DLD1 (cell line): ENCODE data around the gene TMPRSS11E.
"Not testable (repeated sequence)": the region's sequence is repeated elsewhere in the genome, so short reads cannot be mapped to it uniquely, and the experiment has no call there.

Experiments used
- in situ Hi-C: cut with HindIII; loops from 2 replicates; pipeline ENCODE4 v1.10.0; 2017; ENCODE audit warnings: low sequenced_read_pairs

TMPRSS11E gene, protein sequence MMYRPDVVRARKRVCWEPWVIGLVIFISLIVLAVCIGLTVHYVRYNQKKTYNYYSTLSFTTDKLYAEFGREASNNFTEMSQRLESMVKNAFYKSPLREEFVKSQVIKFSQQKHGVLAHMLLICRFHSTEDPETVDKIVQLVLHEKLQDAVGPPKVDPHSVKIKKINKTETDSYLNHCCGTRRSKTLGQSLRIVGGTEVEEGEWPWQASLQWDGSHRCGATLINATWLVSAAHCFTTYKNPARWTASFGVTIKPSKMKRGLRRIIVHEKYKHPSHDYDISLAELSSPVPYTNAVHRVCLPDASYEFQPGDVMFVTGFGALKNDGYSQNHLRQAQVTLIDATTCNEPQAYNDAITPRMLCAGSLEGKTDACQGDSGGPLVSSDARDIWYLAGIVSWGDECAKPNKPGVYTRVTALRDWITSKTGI

DNA sequence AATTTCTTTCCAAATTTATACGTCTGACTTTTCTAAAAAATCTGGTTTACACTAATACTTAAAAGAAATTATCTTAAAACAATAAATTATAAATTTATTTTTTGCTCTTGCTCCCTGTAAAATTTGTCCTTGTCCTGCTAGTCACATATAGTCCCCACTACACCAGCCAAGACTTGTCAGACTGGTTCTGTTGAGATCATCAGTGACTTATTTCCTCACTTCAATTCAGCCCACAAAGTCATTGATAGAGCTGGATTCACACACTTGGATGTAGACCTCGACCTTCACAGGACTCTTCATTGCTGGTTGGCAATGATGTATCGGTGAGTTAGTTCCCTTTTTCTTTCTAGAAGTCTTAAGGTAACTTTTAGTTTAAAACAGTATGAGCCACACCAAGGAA lies at the start of gene TMPRSS11E:
TMPRSS11E (plus strand) TSS at position 263 of the 400 bp plus-strand sequence; CDS start at position 313, 50 bp downstream.
- in situ Hi-C loops: no loop called here

DNA sequence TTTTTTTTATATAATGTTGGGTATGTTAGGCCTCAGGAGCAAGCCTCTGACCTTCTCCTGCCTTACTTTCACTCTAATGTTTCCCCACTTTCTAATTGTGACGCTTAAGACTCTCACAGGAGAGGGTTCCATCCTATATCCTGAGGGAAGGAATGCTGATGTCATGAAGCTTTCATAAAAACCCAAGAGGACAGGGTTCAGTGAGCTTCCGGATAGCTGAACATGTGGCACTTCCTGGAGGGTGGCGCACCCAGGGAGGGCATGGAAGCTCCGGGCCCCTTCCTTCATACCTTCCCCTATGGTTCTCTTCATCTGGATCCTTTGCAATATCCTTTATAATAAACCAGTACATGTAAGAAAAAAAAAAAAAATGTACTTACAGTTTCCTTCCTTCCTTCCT lies 48.0 kb upstream of the TMPRSS11E start:
- in situ Hi-C loops: no loop called here

DNA sequence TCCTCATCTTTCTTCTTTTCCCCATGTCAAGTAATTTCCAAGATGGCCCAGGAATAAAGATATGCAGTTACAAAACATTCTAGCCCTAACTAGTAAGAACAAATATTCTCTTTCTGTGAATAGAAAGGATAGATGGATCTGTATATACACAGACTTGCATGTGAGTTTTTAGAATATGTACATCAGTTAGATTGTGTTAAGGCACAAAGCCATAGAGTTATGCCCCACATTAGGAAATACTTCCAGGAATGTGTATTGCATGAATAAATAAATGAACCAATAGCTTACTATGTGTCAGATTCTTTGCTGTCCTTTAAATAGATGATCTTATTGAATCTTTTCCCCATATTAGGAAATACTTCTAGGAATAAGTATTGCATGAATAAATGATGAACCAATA lies 46.0 kb upstream of the TMPRSS11E start:
- in situ Hi-C loops: no loop called here

DNA sequence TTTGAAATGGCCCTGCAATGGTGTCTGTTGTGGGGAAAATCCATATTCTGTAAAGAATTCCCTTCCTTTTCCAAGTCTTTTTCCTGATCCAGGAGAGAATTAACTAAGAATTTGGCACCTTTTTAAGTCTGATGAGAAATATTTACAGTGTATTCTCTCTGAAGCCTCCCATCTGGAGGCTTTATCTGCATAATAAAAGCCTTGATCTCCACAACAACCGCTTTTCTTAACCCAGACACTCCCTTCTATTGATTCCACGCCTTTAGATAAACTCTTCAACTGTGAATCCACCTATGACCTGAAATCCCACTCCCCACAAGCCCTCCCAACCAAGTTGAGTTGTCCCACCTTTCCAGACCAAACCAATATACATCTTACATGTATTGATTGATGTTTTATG lies 43.1 kb upstream of the TMPRSS11E start:
- in situ Hi-C loops: no loop called here

DNA sequence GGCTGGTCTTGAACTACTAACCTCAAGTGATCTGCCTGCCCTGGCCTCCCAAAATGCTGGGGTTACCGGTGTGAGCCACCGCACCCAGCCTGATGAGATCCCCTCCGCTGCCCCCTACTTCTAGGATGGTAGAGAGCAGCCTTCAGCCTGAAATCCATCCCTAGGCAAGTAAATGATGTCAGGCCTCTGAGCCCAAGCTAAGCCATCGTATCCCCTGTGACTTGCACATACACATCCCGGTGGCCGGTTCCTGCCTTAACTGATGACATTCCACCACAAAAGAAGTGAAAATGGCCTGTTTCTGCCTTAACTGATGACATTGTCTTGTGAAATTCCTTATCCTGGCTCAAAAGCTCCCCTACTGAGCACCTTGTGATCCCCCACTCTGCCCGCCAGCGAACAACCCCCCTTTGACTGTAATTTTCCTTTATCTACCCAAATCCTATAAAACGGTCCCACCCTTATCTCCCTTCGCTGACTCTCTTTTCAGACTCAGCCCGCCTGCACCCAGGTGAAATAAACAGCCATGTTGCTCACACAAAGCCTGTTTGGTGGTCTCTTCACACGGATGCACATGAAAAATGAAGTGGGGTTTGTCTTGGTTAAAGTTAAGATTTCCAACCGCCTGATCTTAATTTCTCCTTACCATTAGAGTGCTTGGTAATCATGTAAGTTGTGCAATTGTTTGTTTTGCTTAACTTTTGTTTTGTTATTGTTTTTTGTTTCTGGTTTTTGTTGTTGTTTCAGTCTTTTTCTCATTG lies 41.4 kb upstream of the TMPRSS11E start:
- in situ Hi-C loops: not testable (repeated sequence)

DNA sequence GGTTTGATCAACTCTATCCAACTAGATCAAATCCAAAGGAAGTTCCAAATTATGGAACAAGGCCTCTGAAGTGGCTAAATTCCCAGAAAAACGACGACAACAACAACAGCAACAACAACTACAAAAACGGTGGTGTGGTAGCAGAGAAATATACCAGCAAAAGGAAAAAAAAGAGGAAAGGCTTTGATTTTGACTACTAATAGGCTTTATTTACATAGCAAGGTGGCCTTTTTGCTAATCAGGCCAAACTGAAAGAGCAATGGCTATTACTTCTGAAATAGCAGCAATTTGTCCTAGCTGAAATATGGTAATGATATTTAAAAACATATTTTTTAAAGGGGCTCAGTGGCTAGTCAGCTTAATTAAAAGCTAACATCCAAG lies 40.8 kb upstream of the TMPRSS11E start:
- in situ Hi-C loops: no loop called here

DNA sequence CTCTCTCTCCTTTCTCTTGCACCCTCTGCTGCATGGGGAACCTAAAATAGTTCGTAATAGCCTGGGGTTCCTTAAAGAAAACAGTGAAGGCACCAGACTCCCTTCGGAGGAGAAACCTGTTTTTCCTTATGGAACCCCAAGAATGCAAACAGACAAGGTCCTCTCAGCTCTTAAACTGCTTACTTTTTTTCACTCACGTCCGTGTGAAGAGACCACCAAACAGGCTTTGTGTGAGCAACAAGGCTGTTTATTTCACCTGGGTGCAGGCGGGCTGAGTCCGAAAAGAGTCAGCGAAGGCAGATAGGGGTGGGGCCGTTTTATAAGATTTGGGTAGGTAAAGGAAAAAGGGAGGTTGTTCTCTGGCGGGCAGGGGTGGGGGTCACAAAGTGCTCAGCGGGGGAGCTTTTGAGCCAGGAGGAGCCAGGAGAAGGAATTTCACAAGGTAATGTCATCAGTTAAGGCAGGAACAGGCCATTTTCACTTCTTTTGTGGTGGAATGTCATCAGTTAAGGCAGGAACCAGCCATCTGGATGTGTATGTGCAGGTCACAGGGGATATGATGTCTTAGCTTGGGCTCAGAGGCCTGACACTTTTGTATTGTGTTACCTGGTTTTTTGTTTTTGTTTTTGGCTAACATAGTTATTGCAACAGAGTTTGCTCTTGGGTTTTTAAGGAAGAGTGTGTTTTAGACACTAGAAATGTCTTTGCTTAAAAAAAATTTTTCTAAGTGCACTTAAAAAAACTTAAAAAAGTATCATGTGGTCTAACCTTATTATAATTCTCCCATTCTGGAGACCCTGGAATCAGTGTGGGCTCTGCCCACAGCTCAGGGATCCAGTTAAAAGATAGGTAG lies 40.0 kb upstream of the TMPRSS11E start:
- in situ Hi-C loops: not testable (repeated sequence)

DNA sequence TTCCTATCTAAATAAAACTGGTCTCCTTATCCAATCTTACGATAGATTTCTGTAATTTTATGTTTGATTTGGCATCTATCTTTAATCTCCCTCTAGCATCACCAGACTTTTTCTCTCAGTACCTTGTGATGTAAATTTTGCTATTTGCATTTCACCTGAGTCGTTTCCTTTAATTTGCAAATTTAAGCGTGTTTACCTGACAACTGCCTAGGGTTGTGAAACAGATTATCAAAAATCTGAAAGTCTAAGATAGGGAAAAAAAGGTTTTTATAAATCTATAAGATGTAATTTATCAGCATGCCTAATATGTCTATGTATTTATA lies 39.4 kb upstream of the TMPRSS11E start:
- in situ Hi-C loops: no loop called here

DNA sequence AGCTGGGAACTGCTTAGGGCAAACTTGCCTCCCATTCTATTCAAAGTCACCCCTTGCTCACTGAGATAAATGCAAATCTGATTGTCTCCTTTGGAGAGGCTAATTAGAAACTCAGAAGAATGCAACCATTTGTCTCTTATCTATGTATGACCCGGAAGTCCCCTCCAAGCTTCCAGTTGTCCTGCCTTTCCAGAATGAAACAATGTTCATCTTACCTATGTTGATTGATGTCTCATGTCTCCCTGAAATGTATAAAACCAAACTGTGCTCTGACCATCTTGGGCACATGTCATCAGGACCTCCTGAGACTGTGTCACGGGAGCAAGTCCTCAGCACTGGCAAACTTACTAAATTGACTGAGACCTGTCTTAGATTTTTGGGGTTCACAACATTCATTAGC lies 37.1 kb upstream of the TMPRSS11E start:
- in situ Hi-C loops: no loop called here

DNA sequence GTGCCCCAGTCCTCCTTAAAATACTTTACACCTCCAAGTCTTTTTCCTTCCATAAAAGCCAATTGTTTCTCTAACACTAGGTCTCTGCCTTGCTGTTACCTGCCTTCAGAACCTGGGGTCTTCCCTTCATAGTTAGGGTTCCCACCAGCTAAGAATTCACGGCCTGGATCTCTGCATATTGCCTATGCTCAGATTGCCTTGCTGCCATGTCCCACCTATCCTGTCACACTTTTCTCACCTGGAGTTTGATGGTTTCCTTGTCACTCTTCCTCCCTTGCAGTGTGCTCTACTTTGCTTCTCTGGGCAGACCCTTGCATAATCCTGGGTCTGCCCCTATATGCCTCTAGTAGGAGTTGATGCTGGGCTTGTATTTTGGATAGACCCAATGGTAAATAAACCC lies 36.6 kb upstream of the TMPRSS11E start:
- in situ Hi-C loops: no loop called here

DNA sequence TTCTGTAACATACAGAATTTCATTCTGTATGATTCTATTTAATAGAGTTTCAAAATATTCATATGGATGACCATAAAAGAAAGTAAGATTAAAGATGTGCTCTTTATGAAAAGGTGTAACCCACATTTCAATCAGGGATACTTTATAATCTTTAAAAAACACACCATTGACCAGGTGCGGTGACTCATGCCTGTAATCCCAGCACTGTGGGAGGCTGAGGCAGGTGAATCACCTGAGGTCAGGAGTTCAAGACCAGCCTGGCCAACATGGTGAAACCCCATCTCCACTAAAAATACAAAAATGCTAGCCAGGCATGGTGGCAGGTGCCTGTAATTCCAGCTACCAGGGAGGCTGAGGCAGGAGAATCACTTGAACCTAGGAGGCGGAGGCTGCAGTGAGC lies 35.2 kb upstream of the TMPRSS11E start:
- in situ Hi-C loops: not testable (repeated sequence)

DNA sequence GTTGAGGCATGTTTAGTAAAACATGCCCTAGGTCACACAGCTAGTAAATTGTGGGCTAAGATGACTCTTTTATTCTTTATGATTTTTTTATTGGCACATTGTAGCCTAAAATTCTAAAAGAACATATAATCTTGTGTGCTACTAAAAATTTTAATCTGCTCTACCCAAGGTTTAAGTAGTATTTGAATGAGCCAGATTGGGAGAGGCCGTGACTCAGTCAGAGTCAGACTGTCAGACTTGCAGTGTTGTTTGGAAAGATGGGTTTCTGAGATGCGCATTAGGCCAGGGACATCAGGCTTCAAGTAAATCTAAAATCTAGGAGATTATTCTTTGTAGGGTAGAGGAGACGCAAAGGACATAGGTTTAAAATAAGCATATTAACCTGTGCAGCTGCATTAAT lies 30.7 kb upstream of the TMPRSS11E start:
- in situ Hi-C loops: no loop called here

DNA sequence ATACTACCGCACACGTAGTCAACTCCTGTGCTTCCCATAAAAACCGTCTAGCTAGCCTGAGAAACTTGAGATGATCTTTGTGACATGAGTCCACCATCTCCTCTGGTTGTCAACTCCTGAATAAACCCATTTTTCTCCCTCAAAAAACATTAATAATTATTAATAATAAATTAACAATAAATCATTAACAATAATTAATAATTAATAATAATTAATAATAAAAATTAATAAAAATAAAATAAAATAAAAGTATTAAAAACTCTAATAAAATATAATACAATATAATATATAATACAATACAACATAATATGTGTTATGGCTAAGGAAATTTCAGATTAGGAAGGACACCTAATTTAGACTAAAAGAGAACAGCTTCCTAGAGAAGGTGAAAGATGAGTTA lies 20.7 kb upstream of the TMPRSS11E start:
- in situ Hi-C loops: no loop called here

DNA sequence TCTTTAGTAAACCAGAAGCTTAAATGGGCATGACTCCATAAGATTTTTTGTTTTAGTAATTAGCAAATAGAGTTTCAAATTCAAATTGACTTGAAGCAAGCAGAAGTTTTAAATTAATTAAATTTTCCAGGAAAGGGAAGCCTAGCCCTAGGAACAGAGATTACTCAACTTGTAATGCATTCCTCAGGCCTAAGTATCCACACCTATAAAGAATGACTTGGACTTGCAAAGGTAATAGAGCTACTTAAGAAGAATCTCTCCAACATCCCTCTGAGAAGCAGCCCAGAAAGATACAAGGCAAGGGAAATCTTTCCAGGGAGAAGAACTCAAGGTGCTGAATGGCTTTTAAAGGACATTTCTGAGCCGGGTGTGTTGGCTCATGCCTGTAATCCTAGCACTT lies 16.9 kb upstream of the TMPRSS11E start:
- in situ Hi-C loops: no loop called here

DNA sequence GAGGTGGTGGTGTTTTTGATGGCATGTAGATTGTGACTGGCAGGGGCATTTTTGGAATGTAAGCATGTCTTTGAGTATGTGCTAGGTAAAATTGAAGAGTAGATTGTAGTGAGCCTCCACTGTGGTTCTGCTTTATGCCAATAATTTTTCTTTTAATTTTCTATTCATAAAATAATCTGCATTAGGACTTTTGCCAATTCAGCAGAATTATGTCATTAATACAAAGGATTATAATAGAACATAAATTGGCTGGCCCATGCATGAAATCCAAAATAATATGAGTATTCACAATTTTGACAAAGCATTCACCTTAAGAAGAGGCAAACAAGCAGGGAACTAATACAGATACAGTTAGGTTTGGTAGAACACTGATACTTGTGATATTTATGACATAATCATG lies 14.9 kb upstream of the TMPRSS11E start:
- in situ Hi-C loops: no loop called here

DNA sequence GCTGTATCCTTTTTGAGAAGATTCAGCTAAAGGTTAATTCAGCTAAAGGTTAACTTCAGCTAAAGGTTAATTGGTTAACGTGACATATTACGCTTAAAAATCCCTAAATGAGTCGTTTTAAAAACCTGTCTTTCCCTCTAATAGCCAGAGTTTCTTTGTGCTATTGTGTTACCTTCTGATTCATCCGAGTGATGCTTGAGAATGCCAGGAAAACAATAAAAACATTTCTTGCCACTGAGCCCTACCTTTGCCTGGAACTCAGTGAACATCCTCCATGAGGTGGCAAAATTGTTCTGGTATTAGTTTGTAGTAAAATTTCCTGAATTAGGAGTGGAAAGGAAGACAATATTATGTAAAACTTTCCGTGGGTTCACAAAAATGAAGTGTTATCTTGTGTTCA lies 13.7 kb upstream of the TMPRSS11E start:
- in situ Hi-C loops: no loop called here

DNA sequence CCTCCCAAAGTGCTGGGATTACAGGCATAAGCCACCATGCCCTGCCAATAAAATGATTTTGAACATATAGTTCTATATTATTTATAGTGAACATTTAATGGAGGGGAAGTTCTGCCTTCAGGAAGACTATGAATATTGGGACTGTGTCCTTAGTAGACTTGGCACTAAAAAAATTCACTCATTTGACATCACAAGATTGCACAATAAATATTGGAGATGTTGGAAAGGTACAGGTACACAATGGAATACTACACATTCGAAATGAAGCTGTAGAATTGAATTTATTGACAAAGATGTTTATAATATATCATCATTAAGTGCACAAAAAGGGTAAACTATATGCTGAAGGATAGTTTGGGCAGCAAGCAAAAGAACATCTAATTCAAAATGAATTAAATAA lies 13.0 kb upstream of the TMPRSS11E start:
- in situ Hi-C loops: no loop called here

DNA sequence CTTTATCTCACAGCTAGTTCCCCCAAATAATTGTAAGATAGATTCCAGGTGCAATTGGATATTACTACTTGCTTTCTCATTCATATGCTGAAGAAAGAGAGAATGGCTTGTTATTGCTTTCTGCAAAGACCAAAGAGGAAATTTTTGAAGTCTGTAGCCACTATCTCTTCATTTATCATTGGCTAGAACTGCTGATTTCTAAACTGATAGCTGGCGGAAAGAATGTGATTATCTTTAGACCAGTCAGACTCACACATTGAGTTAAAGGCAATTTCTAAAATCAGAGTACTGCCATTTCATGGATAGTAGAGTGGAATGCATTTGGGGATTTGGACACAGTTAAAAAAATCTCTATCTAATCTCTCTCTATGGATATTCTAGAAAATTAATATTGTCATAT lies 12.4 kb upstream of the TMPRSS11E start:
- in situ Hi-C loops: no loop called here

DNA sequence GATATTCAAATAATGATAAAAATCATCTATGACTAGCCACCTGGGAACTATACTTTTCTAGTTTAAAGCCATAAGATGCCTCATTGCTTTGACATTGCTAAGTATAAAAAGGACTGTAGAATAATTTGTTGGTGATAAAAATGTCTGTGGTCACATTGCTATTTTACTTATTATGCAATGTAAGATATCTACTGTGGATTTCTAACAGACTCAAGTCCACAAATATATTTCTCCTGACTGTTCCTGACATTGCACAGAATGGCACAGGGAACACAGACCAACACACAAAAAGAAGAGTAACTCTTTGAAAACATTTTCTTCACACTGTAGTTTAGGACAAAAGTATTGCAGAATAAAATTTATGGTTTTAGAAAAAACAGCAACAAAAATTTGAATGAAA lies 2.2 kb upstream of the TMPRSS11E start:
- in situ Hi-C loops: no loop called here

DNA sequence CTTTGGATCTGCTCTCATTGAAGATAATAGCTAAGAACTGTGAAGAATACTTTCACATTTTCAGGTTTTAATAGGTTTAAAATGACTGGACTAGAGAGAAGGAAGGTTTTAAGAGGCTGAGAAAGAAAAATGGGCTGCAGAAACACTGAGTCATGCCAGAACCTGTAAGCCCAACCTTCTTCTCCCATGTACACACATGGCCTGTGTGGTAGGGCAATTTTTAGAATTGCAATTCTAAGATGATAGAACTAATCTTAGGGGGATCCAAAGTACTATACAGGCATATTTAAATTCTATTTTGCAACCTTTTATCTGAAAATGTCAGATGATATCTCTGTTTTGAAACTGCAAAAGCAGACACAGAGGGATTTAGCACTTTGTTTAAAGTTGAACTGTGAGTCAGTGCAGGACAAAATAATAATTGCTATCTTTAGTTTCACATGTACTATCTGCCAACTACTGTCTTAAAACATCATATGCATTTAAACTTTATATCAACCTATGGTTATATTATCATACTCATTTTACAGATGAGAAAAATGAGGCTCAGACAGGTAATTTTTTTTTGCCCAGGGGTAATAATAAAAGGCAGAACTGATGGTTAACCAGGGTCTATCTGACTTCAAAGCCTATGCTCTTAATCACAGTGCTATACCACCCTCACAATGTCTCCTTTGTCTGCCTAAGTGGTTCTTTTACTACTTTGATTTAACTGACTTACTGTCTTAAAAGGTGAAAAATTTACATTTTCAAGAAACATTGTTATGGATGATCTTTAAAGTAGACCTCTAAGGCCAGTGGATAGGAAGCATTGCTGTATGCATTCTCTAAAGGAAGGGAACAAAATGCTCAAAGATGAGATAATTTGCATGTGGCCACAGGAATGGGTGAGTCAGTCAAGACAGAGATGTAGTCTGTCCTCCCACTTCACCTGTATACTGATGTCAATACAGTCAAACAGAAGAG lies 4.3 kb downstream of the TMPRSS11E start:
- in situ Hi-C loops: no loop called here
